CD14-positive monocyte (primary cell): ENCODE data around the gene ADGRG1. TPM values are rescaled to one million over a fixed set of nuclear protein-coding genes. Genes with fewer than 3 reads are reported as not detected.
A peak's percentile ranks its signal among the peaks of the same experiment; 100 is the strongest.

Experiments used
- DNase-seq, 3 donors: peaks; one replicate each; pipeline ENCODE4 v3.0.0-alpha.2; 2011 to 2022
- H2AFZ ChIP-seq: 2 replicates; pipeline ENCODE4 v1.6.0; 2012; ENCODE audit warnings: mild to moderate bottlenecking, low read depth, low read length, inconsistent platforms; ENCODE audit not compliant: insufficient read depth, poor library complexity, severe bottlenecking
- H3K27ac ChIP-seq, 2 donors: 1 replicate in 1 of 2; 2 replicates in 1 of 2; pipeline ENCODE4 v1.5.1; 2012 to 2013; ENCODE audit warnings: low read length in 2 of 2, control low read depth in 1 of 2, inconsistent platforms in 1 of 2, low read depth in 1 of 2, mild to moderate bottlenecking in 1 of 2
- H3K27me3 ChIP-seq, 2 donors: one replicate each; pipeline versions ENCODE4 v1.6.0 to v1.6.1; 2011 to 2013; ENCODE audit warnings: low read length in 2 of 2; ENCODE audit not compliant: control insufficient read depth in 2 of 2, insufficient read depth in 2 of 2
- H3K36me3 ChIP-seq, 2 donors: replicated peaks in 1 of 2; 1 replicate in 1 of 2; 2 replicates in 1 of 2; pipeline versions ENCODE4 v1.5.1 to v1.6.1; 2012 to 2013; ENCODE audit warnings: low read length in 2 of 2, control low read depth in 1 of 2, inconsistent platforms in 1 of 2, mild to moderate bottlenecking in 1 of 2; ENCODE audit not compliant: insufficient read depth in 2 of 2, control insufficient read depth in 1 of 2
- H3K4me1 ChIP-seq, 2 donors: 1 replicate in 1 of 2; 2 replicates in 1 of 2; pipeline versions ENCODE4 v1.5.1 to v1.6.1; 2012 to 2013; ENCODE audit warnings: low read length in 2 of 2, control low read depth in 1 of 2, inconsistent platforms in 1 of 2, mild to moderate bottlenecking in 1 of 2, moderate library complexity in 1 of 2; ENCODE audit not compliant: insufficient read depth in 2 of 2, control insufficient read depth in 1 of 2
- H3K4me2 ChIP-seq: replicated peaks from 2 replicates; pipeline ENCODE3; 2012; ENCODE audit warnings: low read length, moderate library complexity, mild to moderate bottlenecking; ENCODE audit not compliant: poor library complexity, severe bottlenecking; ENCODE audit errors: extremely low read depth
- H3K4me3 ChIP-seq, 3 experiments: fragments of 200-600 bp in 1 of 3; sonication (generic) in 1 of 3; replicated peaks in 1 of 3; 1 replicate in 2 of 3; 2 replicates in 1 of 3; pipeline ENCODE4 v1.5.1; 2011 to 2013; ENCODE audit warnings: low read length in 3 of 3, mild to moderate bottlenecking in 3 of 3, control low read depth in 2 of 3, low read depth in 2 of 3, inconsistent platforms in 1 of 3, moderate library complexity in 1 of 3
- H3K79me2 ChIP-seq: 2 replicates; pipeline ENCODE4 v1.6.0; 2012; ENCODE audit warnings: mild to moderate bottlenecking, control low read depth, inconsistent platforms, low read length, moderate library complexity; ENCODE audit not compliant: insufficient read depth
- H3K9ac ChIP-seq: 2 replicates; pipeline ENCODE4 v1.6.0; 2017; ENCODE audit warnings: low read length, mild to moderate bottlenecking; ENCODE audit not compliant: insufficient read depth, poor library complexity, severe bottlenecking
- H3K9me3 ChIP-seq, 2 donors: replicated peaks in 1 of 2; 1 replicate in 1 of 2; 2 replicates in 1 of 2; pipeline versions ENCODE4 v1.5.1 to v1.6.1; 2012 to 2013; ENCODE audit warnings: low read length in 2 of 2, control low read depth in 1 of 2; ENCODE audit not compliant: control insufficient read depth in 1 of 2, insufficient read depth in 1 of 2
- H4K20me1 ChIP-seq: 2 replicates; pipeline ENCODE4 v1.6.0; 2012; ENCODE audit warnings: mild to moderate bottlenecking, low read length, control low read depth, moderate library complexity; ENCODE audit not compliant: insufficient read depth
- H3K27ac Mint-ChIP-seq, 7 donors: one replicate each; pipeline ENCODE4 v1.8.0; 2020; ENCODE audit warnings: mild to moderate bottlenecking in 7 of 7, mixed read lengths in 7 of 7, moderate library complexity in 6 of 7, inconsistent platforms in 2 of 7
- H3K27me3 Mint-ChIP-seq, 3 donors: one replicate each; pipeline ENCODE4 v1.8.0; 2021 to 2022; ENCODE audit warnings: low read depth in 3 of 3, mild to moderate bottlenecking in 3 of 3, mixed read lengths in 3 of 3, moderate library complexity in 3 of 3, inconsistent platforms in 1 of 3
- H3K36me3 Mint-ChIP-seq, 2 donors: one replicate each; pipeline ENCODE4 v1.8.0; 2020; ENCODE audit warnings: mixed read lengths in 2 of 2, inconsistent platforms in 1 of 2, mild to moderate bottlenecking in 1 of 2
- H3K4me1 Mint-ChIP-seq: one replicate; pipeline ENCODE4 v1.8.0; 2020; ENCODE audit warnings: mild to moderate bottlenecking, mixed read lengths
- H3K4me3 Mint-ChIP-seq, 2 donors: one replicate each; pipeline ENCODE4 v1.8.0; 2020; ENCODE audit warnings: mild to moderate bottlenecking in 2 of 2, mixed read lengths in 2 of 2, moderate library complexity in 1 of 2
- H3K9me3 Mint-ChIP-seq, 7 donors: one replicate each; pipeline ENCODE4 v1.8.0; 2020 to 2022; ENCODE audit warnings: mixed read lengths in 7 of 7, mild to moderate bottlenecking in 6 of 7, moderate library complexity in 6 of 7, inconsistent platforms in 2 of 7
- CTCF ChIP-seq: fragments of 200-600 bp; IDR thresholded peaks from one replicate; pipeline ENCODE4 v1.8.0; 2022; ENCODE audit warnings: antibody characterized with exemption, mild to moderate bottlenecking
- WGBS: methylation state at CpG from one replicate; pipeline ENCODE4 v1.1.5; 2013; ENCODE audit warnings: missing lambda C conversion rate; ENCODE audit not compliant: insufficient coverage; 5-methylcytosine and 5-hydroxymethylcytosine counted together
- intact Hi-C, 2 donors: fragments of 100-400 bp; cut with micrococcal nuclease; formaldehyde crosslinking; loops; one replicate each; pipeline versions ENCODE4 v1.15.0 to v1.15.1; 2023
- polyA plus RNA-seq, 3 donors: library from polyadenylated mRNA; depleted of rRNA in 1 of 3; unstranded in 2 of 3; stranded (reverse) in 1 of 3; fragments of 300-500 nt in 2 of 3; fragments of >200 nt in 1 of 3; fragmentation: Illumina TruSeq in 2 of 3; gene quantifications; 1 replicate in 2 of 3; 2 replicates in 1 of 3; pipeline ENCODE4 v1.2.3, GENCODE V29; 2012 to 2021

ADGRG1 gene
- polyA plus RNA-seq, 3 donors: 0.07 to 0.39 (median 0.08) TPM

GRCh38 chr16:57649846-57650245 is 21.4 kb downstream of the ADGRG1 start:
- no peak overlapping the region for H3K4me2 ChIP-seq
- no peaks in the 10 kb centered on the region for H3K9me3 ChIP-seq
- no peak overlapping the region for H3K9ac ChIP-seq
- H3K27me3 ChIP-seq: peaks cover 2 to 27% of the 10 kb centered on the region in 2 donors
- Mint-ChIP-seq H3K9me3 (peaks cover 0 to 5% (median 0%) of the 10 kb centered on the region in 7 donors), H3K4me3 (peak overlapping the region in 1 of 2 donors; percentile 30), H3K27me3 (peaks cover 28 to 46% (median 33%) of the 10 kb centered on the region in 3 donors), H3K36me3 (no peaks in the 10 kb centered on the region), H3K27ac (no peak overlapping the region), H3K4me1 (peaks cover 26% of the 10 kb centered on the region)
- H3K4me3 ChIP-seq: no peak overlapping the region
- no peaks in the 10 kb centered on the region for H3K79me2 ChIP-seq
- no peaks in the 10 kb centered on the region for H4K20me1 ChIP-seq
- no peak for DNase-seq
- H3K27ac ChIP-seq: no peak overlapping the region
- WGBS: 98% methylated on average over 4 of the region's 7 CpGs
- intact Hi-C loops: loop anchor here (1.0 to 5.0 kb wide), 7 partner anchors 42 to 87 kb away; partner anchors contain the start of genes DRC7 (in 2 of the 2) and KATNB1 (in 1 of the 2)
- H3K4me1 ChIP-seq: peaks cover 24 to 25% of the 10 kb centered on the region in 2 donors
- no peak for TF ChIP-seq CTCF
- H3K36me3 ChIP-seq: no peaks in the 10 kb centered on the region
- no peak overlapping the region for H2AFZ ChIP-seq

DNA sequence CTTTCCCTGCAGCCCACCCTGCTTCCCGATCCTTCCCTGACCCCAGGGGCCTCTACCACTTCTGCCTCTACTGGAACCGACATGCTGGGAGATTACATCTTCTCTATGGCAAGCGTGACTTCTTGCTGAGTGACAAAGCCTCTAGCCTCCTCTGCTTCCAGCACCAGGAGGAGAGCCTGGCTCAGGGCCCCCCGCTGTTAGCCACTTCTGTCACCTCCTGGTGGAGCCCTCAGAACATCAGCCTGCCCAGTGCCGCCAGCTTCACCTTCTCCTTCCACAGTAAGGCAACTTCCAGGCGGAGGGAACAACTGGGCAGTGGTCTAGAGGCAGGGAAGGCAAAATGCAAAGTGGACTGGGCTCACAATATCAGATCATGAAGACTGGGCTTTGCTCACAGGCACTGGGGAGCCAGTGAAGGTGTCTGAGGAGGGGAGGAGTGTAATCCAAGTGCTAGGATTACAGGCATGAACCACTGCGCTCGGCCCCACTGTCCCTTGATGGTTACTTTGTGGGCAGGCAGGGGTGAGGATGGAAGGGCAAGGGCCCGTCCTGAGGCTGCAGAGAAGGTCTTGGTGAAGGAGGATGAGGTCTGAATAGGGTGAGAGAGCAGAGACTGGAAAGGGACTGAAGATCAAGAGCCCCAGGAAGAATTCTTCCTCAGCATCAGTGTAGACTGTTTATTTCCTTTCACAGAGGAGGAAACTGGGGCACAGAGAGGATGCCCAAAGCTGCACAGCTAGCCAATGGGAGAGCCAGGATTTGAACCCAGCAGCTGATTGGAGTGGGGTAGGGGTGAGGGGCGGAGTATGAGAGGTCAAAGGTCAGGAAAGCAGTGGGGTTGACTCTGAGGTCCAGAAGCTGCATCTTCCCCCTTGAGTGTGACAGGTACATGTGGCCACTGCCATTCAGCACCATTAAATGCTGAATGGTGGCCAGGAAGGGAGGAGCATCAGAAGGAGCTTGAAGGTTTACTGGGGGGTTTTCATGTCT is 23.2 kb downstream of the ADGRG1 start:
- no peaks in the 10 kb centered on the region for H4K20me1 ChIP-seq
- whole genome bisulfite sequencing: 95% methylated on average over 9 of the region's 10 CpGs
- no peak overlapping the region for H3K4me3 ChIP-seq
- Mint-ChIP-seq H3K27me3 (peaks cover 28 to 39% (median 28%) of the 10 kb centered on the region in 3 donors), H3K27ac (peak overlapping the region in 3 of 7 donors; percentile 0 to 61 (median 38)), H3K4me3 (peak overlapping the region in 1 of 2 donors; percentile 60), H3K9me3 (peaks cover 0 to 3% (median 0%) of the 10 kb centered on the region in 7 donors), H3K36me3 (no peaks in the 10 kb centered on the region), H3K4me1 (peaks cover 29% of the 10 kb centered on the region)
- no peak for DNase-seq
- no peaks in the 10 kb centered on the region for H3K79me2 ChIP-seq
- H3K27ac ChIP-seq: no peak overlapping the region
- peaks cover 0 to 12% of the 10 kb centered on the region in 2 donors for H3K27me3 ChIP-seq
- H2AFZ ChIP-seq: no peak overlapping the region
- no peak overlapping the region for H3K9ac ChIP-seq
- no peak for TF ChIP-seq CTCF
- H3K4me1 ChIP-seq: peaks cover 24 to 25% of the 10 kb centered on the region in 2 donors
- intact Hi-C loops: loop anchor here in 1 of 2 donors (5.0 kb wide), 1 partner anchor 41 kb away; the partner anchor contains the start of gene DRC7
- no peaks in the 10 kb centered on the region for H3K36me3 ChIP-seq
- no peaks in the 10 kb centered on the region for H3K9me3 ChIP-seq
- no peak overlapping the region for H3K4me2 ChIP-seq
